HepG2 (cell line): ENCODE data around the gene B4GALT2. TPM values are rescaled to one million over a fixed set of nuclear protein-coding genes. Genes with fewer than 3 reads are reported as not detected.

Experiments
- ATM ChIP-seq: fragments of 450-650 bp; IDR thresholded peaks from 2 replicates; pipeline ENCODE4 v1.7.1; 2017; ENCODE audit warnings: mild to moderate bottlenecking, borderline replicate concordance
- BORCS8-MEF2B ChIP-seq: sonication (generic); formaldehyde crosslinking; IDR thresholded peaks from 2 replicates; pipeline ENCODE4 v1.8.0; 2022; ENCODE audit warnings: mild to moderate bottlenecking, missing genetic modification reagents
- DPF2 ChIP-seq: sonication (generic); formaldehyde crosslinking; IDR thresholded peaks from 2 replicates; pipeline ENCODE4 v1.4.0; 2020; ENCODE audit warnings: mild to moderate bottlenecking, low read depth, missing genetic modification reagents, borderline replicate concordance
- ERF ChIP-seq: IDR thresholded peaks from 2 replicates; pipeline ENCODE4 v1.6.1; 2018; ENCODE audit warnings: missing biosample characterization, missing genetic modification reagents
- GATAD2A ChIP-seq: IDR thresholded peaks from 2 replicates; pipeline ENCODE4 v1.6.1; 2016
- GLI4 ChIP-seq: sonication (generic); formaldehyde crosslinking; IDR thresholded peaks from 2 replicates; pipeline ENCODE4 v1.5.1; 2020; ENCODE audit warnings: missing genetic modification reagents, mild to moderate bottlenecking, moderate library complexity, borderline replicate concordance
- HIC2 ChIP-seq: sonication (generic); formaldehyde crosslinking; IDR thresholded peaks from 2 replicates; pipeline ENCODE4 v1.9.0; 2022; ENCODE audit warnings: low read depth, missing genetic modification reagents
- HMGXB3 ChIP-seq: sonication (generic); formaldehyde crosslinking; IDR thresholded peaks from 2 replicates; pipeline ENCODE4 v1.4.0; 2020; ENCODE audit warnings: missing genetic modification reagents, borderline replicate concordance
- HNRNPK ChIP-seq: fragments of 200-400 bp; formaldehyde crosslinking; IDR thresholded peaks from 2 replicates; pipeline ENCODE4 v1.6.1; 2018; ENCODE audit warnings: low read length, low read depth, moderate library complexity, mild to moderate bottlenecking; ENCODE audit not compliant: poor library complexity, severe bottlenecking
- KDM5B ChIP-seq: sonication (generic); formaldehyde crosslinking; IDR thresholded peaks from 2 replicates; pipeline ENCODE4 v1.4.0; 2020; ENCODE audit warnings: missing genetic modification reagents, mild to moderate bottlenecking, borderline replicate concordance
- NCOA2 ChIP-seq: sonication (generic); formaldehyde crosslinking; IDR thresholded peaks from 2 replicates; pipeline ENCODE4 v1.8.0; 2022; ENCODE audit warnings: inconsistent platforms
- NR0B2 ChIP-seq: sonication (generic); formaldehyde crosslinking; IDR thresholded peaks from 2 replicates; pipeline ENCODE4 v1.4.0; 2020; ENCODE audit warnings: mild to moderate bottlenecking, missing genetic modification reagents
- NR3C1 ChIP-seq: sonication (generic); formaldehyde crosslinking; IDR thresholded peaks from 2 replicates; pipeline ENCODE4 v1.4.0; 2020; ENCODE audit warnings: missing genetic modification reagents
- PLRG1 ChIP-seq: fragments of 450-650 bp; conservative IDR thresholded peaks from 2 replicates; pipeline ENCODE4 v1.6.1; 2016
- TGIF2 ChIP-seq: IDR thresholded peaks from 2 replicates; pipeline ENCODE4 v1.6.1; 2016; ENCODE audit warnings: control low read depth, missing compliant biosample characterization
- ZBTB8A ChIP-seq: sonication (generic); formaldehyde crosslinking; IDR thresholded peaks from 2 replicates; pipeline ENCODE4 v1.4.0; 2020; ENCODE audit warnings: mild to moderate bottlenecking, low read depth, missing genetic modification reagents, borderline replicate concordance
- ZNF556 ChIP-seq: sonication (generic); formaldehyde crosslinking; IDR thresholded peaks from 2 replicates; pipeline ENCODE4 v1.4.0; 2020; ENCODE audit warnings: mild to moderate bottlenecking, missing genetic modification reagents, borderline replicate concordance
- ZNF670 ChIP-seq: sonication (generic); formaldehyde crosslinking; IDR thresholded peaks from 2 replicates; pipeline ENCODE4 v1.8.0; 2022; ENCODE audit warnings: mild to moderate bottlenecking, missing genetic modification reagents, borderline replicate concordance
- ZNF772 ChIP-seq: sonication (generic); formaldehyde crosslinking; IDR thresholded peaks from 2 replicates; pipeline ENCODE4 v1.5.0; 2020; ENCODE audit warnings: mild to moderate bottlenecking, missing genetic modification reagents
- ZNF784 ChIP-seq: sonication (generic); formaldehyde crosslinking; IDR thresholded peaks from 2 replicates; pipeline ENCODE4 v1.5.1; 2020; ENCODE audit warnings: missing genetic modification reagents, mild to moderate bottlenecking, borderline replicate concordance
- ZNF792 ChIP-seq: IDR thresholded peaks from 2 replicates; pipeline ENCODE4 v1.6.1; 2016
- ZNF883 ChIP-seq: sonication (generic); formaldehyde crosslinking; IDR thresholded peaks from 2 replicates; pipeline ENCODE4 v1.5.1; 2020; ENCODE audit warnings: mild to moderate bottlenecking, missing genetic modification reagents; ENCODE audit errors: not compliant biosample characterization
- polyA plus RNA-seq, 8 experiments: library from polyadenylated mRNA; depleted of rRNA in 3 of 8; stranded (reverse) in 7 of 8; unstranded in 1 of 8; fragments of >200 nt; fragmentation: Illumina TruSeq in 4 of 8; extraction: Trizol in 4 of 8; gene quantifications; 2 replicates each; pipeline versions ENCODE4 v1.2.1 to v1.2.3, GENCODE V29; 2011 to 2016; ENCODE audit warnings: low read depth in 4 of 8, missing spikeins in 1 of 8, mixed read lengths in 1 of 8; ENCODE audit not compliant: insufficient read depth in 1 of 8
- total RNA-seq, 5 experiments: library from RNA; depleted of rRNA; stranded (reverse); fragments of >200 nt; fragmentation: Illumina TruSeq; extraction: Trizol; gene quantifications; 2 replicates each; pipeline ENCODE4 v1.2.3, GENCODE V29; 2016; ENCODE audit warnings: low read depth in 1 of 5

The B4GALT2 gene
- total and polyA plus RNA-seq, 2 of the 13 experiments (the other 11 are each of a cell fraction or from before 2014, with no cell fraction given), result 41.9 to 78.0 TPM

- TF ChIP-seq HMGXB3 (CRISPR knock-in tag) (0 out of 2 replicates have a peak, but pooled peaks have one; percentile 31), GLI4 (CRISPR knock-in tag) (0 out of 2 replicates have a peak, but pooled peaks have one; percentile 10), GATAD2A (CRISPR knock-in tag) (peak; percentile 23; the same call in 1 of the 2 replicates), HNRNPK (peak; percentile 28), ZNF784 (CRISPR knock-in tag) (0 out of 2 replicates have a peak, but pooled peaks have one; percentile 9), ZNF670 (CRISPR knock-in tag) (no peak), NR3C1 (CRISPR knock-in tag) (no peak), ERF (peak; percentile 67; the same call in 1 of the 2 replicates), PLRG1 (no peak), BORCS8-MEF2B (CRISPR knock-in tag) (peak; percentile 43; the same call in 1 of the 2 replicates), ZNF772 (CRISPR knock-in tag) (peak; percentile 73; the same call in 1 of the 2 replicates), KDM5B (CRISPR knock-in tag) (peak; percentile 63; the same call in 1 of the 2 replicates), ATM (no peak), ZNF792 (CRISPR knock-in tag) (peak; percentile 57; the same call in 1 of the 2 replicates), HIC2 (CRISPR knock-in tag) (peak; percentile 19), NCOA2 (CRISPR knock-in tag) (peak; percentile 48), TGIF2 (no peak; the same call in none of the 2 replicates), ZNF883 (peak; percentile 80), ZNF556 (peak; percentile 64; the same call in 1 of the 2 replicates), NR0B2 (CRISPR knock-in tag) (peak; percentile 82; the same call in 1 of the 2 replicates), ZBTB8A (CRISPR knock-in tag) (0 out of 2 replicates have a peak, but pooled peaks have one; percentile 55), DPF2 (CRISPR knock-in tag) (0 out of 2 replicates have a peak, but pooled peaks have one; percentile 39)
These were observed 681 bp downstream of the B4GALT2 start (continued) for GRCh38 chr1:43979528-43980254.
